Lower leg skin (tissue), 3 donors: ENCODE results near the gene FUBP1.

ENCODE experiments used
- POLR2A ChIP-seq, 2 donors: fragments of 450-650 bp; IDR thresholded peaks; one replicate each; pipeline ENCODE4 v1.6.1; 2016 to 2017; ENCODE audit warnings: antibody characterized with exemption in 2 of 2, mild to moderate bottlenecking in 1 of 2, moderate library complexity in 1 of 2
- TF ChIP-seq, protein P1 (sequence below), 3 donors: fragments of 450-650 bp; IDR thresholded peaks; one replicate each; pipeline ENCODE4 v1.5.1; 2016; ENCODE audit warnings: antibody characterized with exemption in 3 of 3, mild to moderate bottlenecking in 3 of 3, moderate library complexity in 2 of 3

DNA sequence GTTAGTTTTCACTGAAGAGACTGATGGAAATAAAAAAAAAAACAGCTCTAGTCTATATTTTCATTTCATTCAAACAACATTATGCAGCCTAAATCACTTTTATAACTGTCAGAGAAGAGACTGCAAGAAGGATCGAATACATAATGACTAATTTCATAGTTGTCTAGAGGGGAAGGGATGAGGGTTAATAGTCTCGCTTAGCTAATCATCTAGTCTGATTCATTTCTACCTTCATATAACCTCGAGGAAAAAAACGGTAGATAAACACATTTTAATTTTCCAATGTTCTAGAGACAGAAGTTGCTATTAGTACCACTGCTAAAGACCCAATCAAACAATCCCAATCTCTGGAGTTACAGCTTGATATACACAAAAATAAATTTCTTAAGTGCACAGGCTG is 3.5 kb downstream of the FUBP1 start:
- TF ChIP-seq, protein P1, sequence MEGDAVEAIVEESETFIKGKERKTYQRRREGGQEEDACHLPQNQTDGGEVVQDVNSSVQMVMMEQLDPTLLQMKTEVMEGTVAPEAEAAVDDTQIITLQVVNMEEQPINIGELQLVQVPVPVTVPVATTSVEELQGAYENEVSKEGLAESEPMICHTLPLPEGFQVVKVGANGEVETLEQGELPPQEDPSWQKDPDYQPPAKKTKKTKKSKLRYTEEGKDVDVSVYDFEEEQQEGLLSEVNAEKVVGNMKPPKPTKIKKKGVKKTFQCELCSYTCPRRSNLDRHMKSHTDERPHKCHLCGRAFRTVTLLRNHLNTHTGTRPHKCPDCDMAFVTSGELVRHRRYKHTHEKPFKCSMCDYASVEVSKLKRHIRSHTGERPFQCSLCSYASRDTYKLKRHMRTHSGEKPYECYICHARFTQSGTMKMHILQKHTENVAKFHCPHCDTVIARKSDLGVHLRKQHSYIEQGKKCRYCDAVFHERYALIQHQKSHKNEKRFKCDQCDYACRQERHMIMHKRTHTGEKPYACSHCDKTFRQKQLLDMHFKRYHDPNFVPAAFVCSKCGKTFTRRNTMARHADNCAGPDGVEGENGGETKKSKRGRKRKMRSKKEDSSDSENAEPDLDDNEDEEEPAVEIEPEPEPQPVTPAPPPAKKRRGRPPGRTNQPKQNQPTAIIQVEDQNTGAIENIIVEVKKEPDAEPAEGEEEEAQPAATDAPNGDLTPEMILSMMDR (IDR thresholded peaks at IDR 0.05): no peak
- TF ChIP-seq POLR2A (IDR thresholded peaks at IDR 0.05): no peak
